ENCODE data around the gene TNFSF4.

- TF ChIP-seq POLR2A (IDR thresholded peaks at IDR 0.05; ENCODE audit: low read depth, low read length) (no peak), CTCF (conservative IDR thresholded peaks at IDR 0.05; ENCODE audit: low read depth, low read length) (no peak), FOS (IDR thresholded peaks at IDR 0.05; ENCODE audit: low read depth, low read length) (no peak), SMC3 (IDR thresholded peaks at IDR 0.05; ENCODE audit: low read depth, low read length) (no peak), NFE2L2 (IDR thresholded peaks at IDR 0.05; ENCODE audit: low read depth, low read length) (no peak), USF2 (IDR thresholded peaks at IDR 0.05; ENCODE audit: low read depth, low read length) (no peak), RAD21 (IDR thresholded peaks at IDR 0.05; ENCODE audit: low read length) (no peak)
These were observed 15.9 kb upstream of the TNFSF4 start for GRCh38 chr1:173223031-173223380.
